Islet of Langerhans (tissue), 1 donor: ENCODE measurements around the gene MAPRE3.
A peak's percentile ranks its signal among the peaks of the same experiment; 100 is the strongest.
"Not testable (repeated sequence)": the region's sequence is repeated elsewhere in the genome, so short reads cannot be mapped to it uniquely, and the experiment has no call there.

ENCODE experiments used
- FAIRE-seq: peaks from one replicate; lab custom pipeline; 2011; peaks lifted over from hg19 to GRCh38; lab: Jason Lieb, UNC

MAPRE3 gene

GRCh38 chr2:26970244-26970927 is at the start of gene MAPRE3:
Gene MAPRE3 (plus strand): TSS chr2:26970637. CDS start chr2:27022219, 51,582 bp downstream.
- peak; percentile 13 for FAIRE-seq

- no peak for FAIRE-seq
These were observed 49.1 kb upstream of the MAPRE3 start for GRCh38 chr2:26921323-26921722.

GRCh38 chr2:26922405-26923188 is 47.8 kb upstream of the MAPRE3 start:
- FAIRE-seq, result no peak

GRCh38 chr2:26923189-26923466 is 47.3 kb upstream of the MAPRE3 start:
- not testable (repeated sequence) for FAIRE-seq

- FAIRE-seq, result no peak
These were observed 45.7 kb upstream of the MAPRE3 start for GRCh38 chr2:26924731-26925099.

GRCh38 chr2:26925100-26925791 is 45.2 kb upstream of the MAPRE3 start:
- FAIRE-seq, result no peak

GRCh38 chr2:26927221-26927620 is 43.2 kb upstream of the MAPRE3 start:
- FAIRE-seq, result no peak

GRCh38 chr2:26932974-26933373 is 37.5 kb upstream of the MAPRE3 start:
- FAIRE-seq, result no peak

- no peak for FAIRE-seq
These were observed 36.8 kb upstream of the MAPRE3 start for GRCh38 chr2:26933431-26934334.

- FAIRE-seq, result no peak
These were observed 36.1 kb upstream of the MAPRE3 start for GRCh38 chr2:26934335-26934724.

- no peak for FAIRE-seq
These were observed 35.5 kb upstream of the MAPRE3 start for GRCh38 chr2:26934985-26935384.

- no peak for FAIRE-seq
These were observed 33.6 kb upstream of the MAPRE3 start for GRCh38 chr2:26936855-26937254.

- no peak for FAIRE-seq
These were observed 31.9 kb upstream of the MAPRE3 start for GRCh38 chr2:26938399-26939118.

GRCh38 chr2:26940001-26940400 is 30.4 kb upstream of the MAPRE3 start:
- FAIRE-seq, result no peak

- no peak for FAIRE-seq
These were observed 29.0 kb upstream of the MAPRE3 start for GRCh38 chr2:26941486-26941885.

- FAIRE-seq, result peak; percentile 41
These were observed 27.7 kb upstream of the MAPRE3 start for GRCh38 chr2:26942543-26943295.

GRCh38 chr2:26945991-26946750 is 24.3 kb upstream of the MAPRE3 start:
- no peak for FAIRE-seq

- no peak for FAIRE-seq
These were observed 23.3 kb upstream of the MAPRE3 start for GRCh38 chr2:26946841-26947784.

- FAIRE-seq, result no peak
These were observed 21.6 kb upstream of the MAPRE3 start for GRCh38 chr2:26948800-26949199.
